Spleen (tissue), 11 donors: ENCODE data around the gene PRKCZ. TPM values are rescaled to one million over a fixed set of nuclear protein-coding genes. Genes with fewer than 3 reads are reported as not detected.

Experiments used
- DNase-seq: peaks from one replicate; pipeline ENCODE4 v3.0.0-alpha.2; 2020
- H3K27ac ChIP-seq, 8 donors: fragments of 200-600 bp; sonication (generic) in 7 of 8; 1 replicate in 4 of 8; 2 replicates in 4 of 8; pipeline versions ENCODE4 v1.5.0 to v1.8.0; 2016 to 2021; ENCODE audit warnings: inconsistent platforms in 4 of 8, mild to moderate bottlenecking in 4 of 8, moderate library complexity in 1 of 8
- H3K27me3 ChIP-seq, 7 donors: fragments of 200-600 bp; sonication (generic) in 6 of 7; replicated peaks in 1 of 7; 1 replicate in 4 of 7; 2 replicates in 3 of 7; pipeline versions ENCODE4 v1.5.0 to v1.8.0; 2016 to 2021; ENCODE audit warnings: inconsistent platforms in 3 of 7, mild to moderate bottlenecking in 1 of 7
- H3K36me3 ChIP-seq, 6 donors: fragments of 200-600 bp; sonication (generic) in 5 of 6; 1 replicate in 4 of 6; 2 replicates in 2 of 6; pipeline versions ENCODE4 v1.5.0 to v1.8.0; 2016 to 2021; ENCODE audit warnings: inconsistent platforms in 2 of 6
- H3K4me1 ChIP-seq, 6 donors: fragments of 200-600 bp; sonication (generic) in 5 of 6; 1 replicate in 3 of 6; 2 replicates in 3 of 6; pipeline versions ENCODE4 v1.5.0 to v1.8.0; 2016 to 2021; ENCODE audit warnings: inconsistent platforms in 3 of 6
- H3K4me3 ChIP-seq, 8 donors: fragments of 200-600 bp; sonication (generic) in 7 of 8; 1 replicate in 4 of 8; 2 replicates in 4 of 8; pipeline versions ENCODE4 v1.5.0 to v1.8.0; 2016 to 2021; ENCODE audit warnings: inconsistent platforms in 4 of 8, mild to moderate bottlenecking in 4 of 8, moderate library complexity in 2 of 8
- H3K9me3 ChIP-seq, 8 donors: fragments of 200-600 bp; sonication (generic) in 7 of 8; 1 replicate in 4 of 8; 2 replicates in 4 of 8; pipeline versions ENCODE4 v1.5.0 to v1.8.0; 2016 to 2021; ENCODE audit warnings: inconsistent platforms in 4 of 8
- POLR2A ChIP-seq, 3 donors: fragments of 450-650 bp; IDR thresholded peaks; one replicate each; pipeline ENCODE4 v1.5.1; 2017; ENCODE audit warnings: antibody characterized with exemption in 3 of 3, mild to moderate bottlenecking in 1 of 3
- POLR2AphosphoS5 ChIP-seq, 3 donors: sonication (generic); formaldehyde crosslinking; IDR thresholded peaks; one replicate each; pipeline ENCODE4 v1.5.1; 2017; ENCODE audit warnings: antibody characterized with exemption in 3 of 3
- WGBS, 5 donors: extraction: QIAGEN DNeasy Blood & Tissue Kit in 3 of 5; methylation state at CpG; one replicate each; pipeline versions ENCODE4 v1.1.5 to v1.1.7; 2013 to 2018; 5-methylcytosine and 5-hydroxymethylcytosine counted together
- intact Hi-C: fragments of 100-400 bp; cut with DNase I; formaldehyde crosslinking; loops from one replicate; pipeline ENCODE4 v1.15.0; 2023; ENCODE audit warnings: low total_unique reads
- polyA plus RNA-seq, 3 donors: library from polyadenylated mRNA; stranded (reverse); fragments of 200-250 nt; gene quantifications; one replicate each; pipeline ENCODE4 v1.2.1, GENCODE V29; 2013
- total RNA-seq, 7 donors: library from RNA; depleted of rRNA in 3 of 7; stranded (reverse); fragments of >200 nt in 3 of 7; fragmentation: NEBNext Ultra II Directional in 4 of 7; extraction: Animal tissue kit (Norgen Biotek cat#: 25700) in 4 of 7; gene quantifications; one replicate each; pipeline versions ENCODE4 v1.1.0 to v1.2.1, GENCODE V29; 2016 to 2021
- TF ChIP-seq, protein P1 (sequence below), 11 experiments: fragments of 200-600 bp in 7 of 11; fragments of 450-650 bp in 4 of 11; sonication (generic) in 4 of 11; IDR thresholded peaks in 8 of 11; conservative IDR thresholded peaks in 3 of 11; 1 replicate in 7 of 11; 2 replicates in 4 of 11; pipeline versions ENCODE4 v1.4.0 to v1.8.0; 2016 to 2021; ENCODE audit warnings: antibody characterized with exemption in 11 of 11, inconsistent platforms in 4 of 11, mild to moderate bottlenecking in 1 of 11
- donor health status: healthy with polysubstance abuse.
- donor health status: DM: no; HTN: no; CAD: no; lungs with moderate emphysema.
- donor health status: DM: no; HTN: no; CAD: no.
- donor health status: Bipolar disorder and iron deficiency.
- donor health status: healthy.
- donor health status: DM: no; HTN: no; CAD: no.
- donor health status: DM: yes; HTN: yes; CAD: no.

PRKCZ gene
- total and polyA plus RNA-seq, 10 donors: 17.6 to 61.8 (median 34.0) TPM

DNA sequence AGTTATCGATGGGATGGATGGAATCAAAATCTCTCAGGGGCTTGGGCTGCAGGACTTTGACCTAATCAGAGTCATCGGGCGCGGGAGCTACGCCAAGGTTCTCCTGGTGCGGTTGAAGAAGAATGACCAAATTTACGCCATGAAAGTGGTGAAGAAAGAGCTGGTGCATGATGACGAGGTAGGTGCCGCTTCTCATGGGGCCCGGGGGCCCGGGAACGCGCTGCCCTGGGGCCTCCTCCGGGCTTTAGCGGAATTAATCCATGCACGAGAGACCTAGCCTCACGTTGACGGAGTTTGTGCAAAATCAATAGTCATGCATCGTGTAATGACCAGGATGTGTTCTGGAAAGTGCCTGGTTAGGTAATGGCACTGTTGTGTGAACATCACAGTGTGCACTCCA lies 100.6 kb downstream of the PRKCZ start:
- Histone ChIP-seq H3K4me3 (peak overlapping the region in 2 of 8 donors; percentile 12 to 61), H3K4me1 (peaks cover 0 to 69% (median 16%) of the 10 kb centered on the region in 6 donors), H3K27ac (peak overlapping the region in 7 of 8 donors; percentile 73 to 94 (median 91)), H3K9me3 (no peaks in the 10 kb centered on the region), H3K36me3 (peaks cover 0 to 72% (median 29%) of the 10 kb centered on the region in 6 donors), H3K27me3 (no peaks in the 10 kb centered on the region)
- intact Hi-C loops: no loop called here
- DNase-seq: no peak
- 52 to 94% (median 71%) methylated on average over 19 of the region's 19 CpGs for WGBS, 5 donors
- TF ChIP-seq, protein P1, sequence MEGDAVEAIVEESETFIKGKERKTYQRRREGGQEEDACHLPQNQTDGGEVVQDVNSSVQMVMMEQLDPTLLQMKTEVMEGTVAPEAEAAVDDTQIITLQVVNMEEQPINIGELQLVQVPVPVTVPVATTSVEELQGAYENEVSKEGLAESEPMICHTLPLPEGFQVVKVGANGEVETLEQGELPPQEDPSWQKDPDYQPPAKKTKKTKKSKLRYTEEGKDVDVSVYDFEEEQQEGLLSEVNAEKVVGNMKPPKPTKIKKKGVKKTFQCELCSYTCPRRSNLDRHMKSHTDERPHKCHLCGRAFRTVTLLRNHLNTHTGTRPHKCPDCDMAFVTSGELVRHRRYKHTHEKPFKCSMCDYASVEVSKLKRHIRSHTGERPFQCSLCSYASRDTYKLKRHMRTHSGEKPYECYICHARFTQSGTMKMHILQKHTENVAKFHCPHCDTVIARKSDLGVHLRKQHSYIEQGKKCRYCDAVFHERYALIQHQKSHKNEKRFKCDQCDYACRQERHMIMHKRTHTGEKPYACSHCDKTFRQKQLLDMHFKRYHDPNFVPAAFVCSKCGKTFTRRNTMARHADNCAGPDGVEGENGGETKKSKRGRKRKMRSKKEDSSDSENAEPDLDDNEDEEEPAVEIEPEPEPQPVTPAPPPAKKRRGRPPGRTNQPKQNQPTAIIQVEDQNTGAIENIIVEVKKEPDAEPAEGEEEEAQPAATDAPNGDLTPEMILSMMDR (IDR thresholded peaks at IDR 0.05 in 8 of 11, conservative IDR thresholded peaks at IDR 0.05 in 3 of 11): no peak
- TF ChIP-seq POLR2AphosphoS5 (IDR thresholded peaks at IDR 0.05) (no peak), POLR2A (IDR thresholded peaks at IDR 0.05) (no peak)

DNA sequence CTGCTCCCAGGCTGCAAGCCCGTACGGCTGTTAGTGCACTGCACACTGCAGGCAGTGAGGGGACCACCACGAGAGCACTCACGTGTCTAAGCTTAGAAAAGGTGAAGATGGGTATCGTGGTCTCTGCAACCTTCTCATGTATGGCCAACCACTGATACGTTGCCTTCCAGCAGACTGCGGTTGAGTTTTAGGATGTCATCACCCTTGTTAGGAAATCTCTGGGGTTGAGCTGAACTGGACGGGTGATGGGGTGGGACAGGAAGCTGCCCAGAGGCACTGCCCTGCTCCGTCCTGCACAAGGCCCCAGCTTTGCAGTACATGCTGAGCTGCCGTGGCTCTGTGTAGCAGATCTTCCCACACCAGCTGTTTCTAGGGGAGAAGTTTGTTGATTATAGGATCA lies 101.0 kb downstream of the PRKCZ start:
- peak overlapping the region in 2 of 8 donors; percentile 12 to 61 for H3K4me3 ChIP-seq
- H3K4me1 ChIP-seq: peaks cover 0 to 65% (median 16%) of the 10 kb centered on the region in 6 donors
- TF ChIP-seq POLR2AphosphoS5 (IDR thresholded peaks at IDR 0.05): peak; percentile 57 to 75 (median 66)
- TF ChIP-seq, protein P1 (IDR thresholded peaks at IDR 0.05 in 8 of 11, conservative IDR thresholded peaks at IDR 0.05 in 3 of 11): no peak
- WGBS, 5 donors: 30 to 68% (median 45%) methylated on average over 2 to 10 of the region's 10 CpGs
- H3K36me3 ChIP-seq: peaks cover 0 to 72% (median 26%) of the 10 kb centered on the region in 6 donors
- no peaks in the 10 kb centered on the region for H3K27me3 ChIP-seq
- no peaks in the 10 kb centered on the region for H3K9me3 ChIP-seq
- DNase-seq: peak; percentile 88
- intact Hi-C loops: no loop called here
- H3K27ac ChIP-seq: peak overlapping the region in 7 of 8 donors; percentile 73 to 94 (median 91)

DNA sequence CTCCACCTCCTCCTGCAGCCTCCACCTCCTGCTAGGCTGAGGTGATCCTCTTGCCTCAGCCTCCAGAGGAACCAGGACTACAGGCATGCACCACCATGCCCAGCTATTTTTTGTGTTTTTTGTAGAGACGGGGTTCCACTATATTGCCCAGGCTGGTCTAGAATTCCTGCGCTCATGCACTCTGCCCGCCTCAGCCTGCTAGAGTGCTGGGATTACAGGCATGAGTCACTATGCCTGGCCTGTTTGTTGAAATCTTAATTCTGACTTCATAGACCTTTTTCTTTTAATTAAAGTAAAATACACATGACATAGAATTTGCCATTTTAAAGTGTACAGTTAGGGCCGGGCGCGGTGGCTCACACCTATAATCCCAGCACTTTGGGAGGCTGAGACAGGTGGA lies 101.7 kb downstream of the PRKCZ start:
- Histone ChIP-seq H3K9me3 (no peaks in the 10 kb centered on the region), H3K36me3 (peaks cover 0 to 72% (median 22%) of the 10 kb centered on the region in 6 donors), H3K27ac (peak overlapping the region in 7 of 8 donors; percentile 73 to 94 (median 91)), H3K4me3 (peak overlapping the region in 1 of 8 donors; percentile 61), H3K27me3 (no peaks in the 10 kb centered on the region), H3K4me1 (peaks cover 0 to 59% (median 16%) of the 10 kb centered on the region in 6 donors)
- no peak for DNase-seq
- intact Hi-C loops: no loop called here
- TF ChIP-seq POLR2A (IDR thresholded peaks at IDR 0.05): no peak
- TF ChIP-seq, protein P1 (IDR thresholded peaks at IDR 0.05 in 8 of 11, conservative IDR thresholded peaks at IDR 0.05 in 3 of 11): no peak
- no peak for TF ChIP-seq POLR2AphosphoS5 (IDR thresholded peaks at IDR 0.05)
- 78 to 92% (median 85%) methylated on average over 6 of the region's 6 CpGs for WGBS, 5 donors

DNA sequence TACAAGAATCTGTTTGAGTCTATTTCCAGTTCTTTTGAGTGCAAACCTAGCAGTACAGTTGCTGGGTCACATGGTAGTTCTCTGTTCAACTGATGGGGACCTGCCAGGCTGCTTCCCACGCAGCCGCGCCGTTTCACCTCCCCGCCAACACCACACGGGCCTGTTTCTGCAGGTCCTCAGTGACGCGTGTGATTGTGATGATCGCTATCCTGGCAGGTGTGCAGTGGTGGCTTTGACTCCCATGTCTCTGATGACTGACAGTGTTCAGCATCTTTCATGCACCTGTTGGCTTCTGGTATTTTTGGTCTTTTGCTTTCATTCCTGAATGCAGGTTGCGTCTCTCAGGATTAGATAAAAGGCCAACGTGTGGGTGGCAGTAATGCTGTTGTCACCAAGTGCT lies 102.7 kb downstream of the PRKCZ start:
- TF ChIP-seq, protein P1 (IDR thresholded peaks at IDR 0.05 in 8 of 11, conservative IDR thresholded peaks at IDR 0.05 in 3 of 11): no peak
- TF ChIP-seq POLR2A (IDR thresholded peaks at IDR 0.05) (no peak), POLR2AphosphoS5 (IDR thresholded peaks at IDR 0.05) (no peak)
- H3K36me3 ChIP-seq: peaks cover 0 to 78% (median 26%) of the 10 kb centered on the region in 6 donors
- H3K27me3 ChIP-seq: no peaks in the 10 kb centered on the region
- peak overlapping the region in 2 of 8 donors; percentile 93 to 94 for H3K27ac ChIP-seq
- intact Hi-C loops: no loop called here
- DNase-seq: no peak
- no peaks in the 10 kb centered on the region for H3K9me3 ChIP-seq
- WGBS, 5 donors: 76 to 90% (median 87%) methylated on average over 10 to 11 of the region's 11 CpGs
- H3K4me3 ChIP-seq: no peak overlapping the region
- peaks cover 0 to 56% (median 16%) of the 10 kb centered on the region in 6 donors for H3K4me1 ChIP-seq
